ENCODE measurements around the gene FAM13A.
"Not testable (repeated sequence)": the region's sequence is repeated elsewhere in the genome, so short reads cannot be mapped to it uniquely, and the experiment has no call there.

The FAM13A gene

DNA sequence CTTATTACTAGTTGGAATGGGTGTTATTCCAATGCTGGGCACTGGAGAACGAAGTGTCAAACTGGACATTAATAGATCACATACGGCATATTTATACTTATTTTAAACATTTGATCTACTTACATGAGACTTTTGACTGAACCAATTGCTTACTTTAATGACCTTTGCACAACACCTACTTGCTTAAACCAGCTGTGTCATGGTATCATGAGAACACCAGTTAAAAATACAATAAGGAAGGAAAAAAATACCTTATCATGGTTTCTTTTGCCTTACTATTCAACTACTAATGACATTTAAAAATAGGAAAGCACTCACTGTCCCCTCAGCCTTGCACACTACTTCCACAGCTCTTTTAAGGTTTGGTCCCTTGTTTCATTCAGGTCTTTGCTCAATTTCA is 146.9 kb downstream of the FAM13A start:
- no peak for DNase-seq (ENCODE audit: low read depth)
- H3K4me3 ChIP-seq (ENCODE audit: low read length): no peak overlapping the region
- TF ChIP-seq, protein P1, sequence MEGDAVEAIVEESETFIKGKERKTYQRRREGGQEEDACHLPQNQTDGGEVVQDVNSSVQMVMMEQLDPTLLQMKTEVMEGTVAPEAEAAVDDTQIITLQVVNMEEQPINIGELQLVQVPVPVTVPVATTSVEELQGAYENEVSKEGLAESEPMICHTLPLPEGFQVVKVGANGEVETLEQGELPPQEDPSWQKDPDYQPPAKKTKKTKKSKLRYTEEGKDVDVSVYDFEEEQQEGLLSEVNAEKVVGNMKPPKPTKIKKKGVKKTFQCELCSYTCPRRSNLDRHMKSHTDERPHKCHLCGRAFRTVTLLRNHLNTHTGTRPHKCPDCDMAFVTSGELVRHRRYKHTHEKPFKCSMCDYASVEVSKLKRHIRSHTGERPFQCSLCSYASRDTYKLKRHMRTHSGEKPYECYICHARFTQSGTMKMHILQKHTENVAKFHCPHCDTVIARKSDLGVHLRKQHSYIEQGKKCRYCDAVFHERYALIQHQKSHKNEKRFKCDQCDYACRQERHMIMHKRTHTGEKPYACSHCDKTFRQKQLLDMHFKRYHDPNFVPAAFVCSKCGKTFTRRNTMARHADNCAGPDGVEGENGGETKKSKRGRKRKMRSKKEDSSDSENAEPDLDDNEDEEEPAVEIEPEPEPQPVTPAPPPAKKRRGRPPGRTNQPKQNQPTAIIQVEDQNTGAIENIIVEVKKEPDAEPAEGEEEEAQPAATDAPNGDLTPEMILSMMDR (IDR thresholded peaks at IDR 0.05; ENCODE audit: insufficient read depth, low read depth, low read length, missing control alignments): no peak

DNA sequence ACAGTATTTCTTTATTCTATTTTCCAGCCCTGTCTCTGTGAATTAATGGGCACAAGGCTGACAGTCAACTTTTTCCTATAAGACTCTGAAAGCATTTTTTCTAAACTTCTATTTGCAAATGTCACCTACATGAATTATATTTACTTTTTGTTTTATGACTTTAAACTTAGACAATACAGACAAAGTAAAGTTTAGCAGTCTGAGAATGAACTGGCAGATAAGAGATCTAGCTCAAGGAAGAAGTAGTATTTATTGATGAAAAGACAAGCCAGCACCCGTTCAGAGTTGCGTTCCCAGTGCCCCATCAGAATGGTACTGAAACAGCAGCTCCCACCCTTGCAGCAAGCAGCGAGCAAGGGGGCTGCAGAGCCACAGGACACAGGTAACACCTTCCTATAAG is 148.5 kb downstream of the FAM13A start:
- TF ChIP-seq, protein P1 (IDR thresholded peaks at IDR 0.05; ENCODE audit: insufficient read depth, low read depth, low read length, missing control alignments): no peak
- no peak overlapping the region for H3K4me3 ChIP-seq (ENCODE audit: low read length)
- no peak for DNase-seq (ENCODE audit: low read depth)

DNA sequence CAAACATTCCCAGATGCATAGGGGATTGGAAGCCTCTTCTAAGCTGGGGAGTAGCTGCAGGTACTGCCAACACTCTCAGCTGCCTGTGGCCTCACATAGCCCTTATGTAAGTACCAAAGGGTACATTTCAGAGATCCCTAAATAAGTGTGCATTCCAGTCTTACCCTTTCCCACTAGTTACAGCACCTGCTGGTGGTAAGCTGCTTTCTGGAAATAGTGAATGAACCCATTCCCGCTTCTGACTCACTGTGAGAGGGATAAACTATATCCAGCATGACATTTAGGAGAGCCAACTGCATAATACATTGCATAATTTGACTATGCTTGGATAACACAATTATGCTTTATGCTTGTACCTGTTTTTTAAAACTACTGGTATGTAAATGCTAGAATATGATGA is 149.0 kb downstream of the FAM13A start:
- H3K4me3 ChIP-seq (ENCODE audit: low read length): no peak overlapping the region
- TF ChIP-seq, protein P1 (IDR thresholded peaks at IDR 0.05; ENCODE audit: insufficient read depth, low read depth, low read length, missing control alignments): no peak
- peak; percentile 16 for DNase-seq (ENCODE audit: low read depth)

DNA sequence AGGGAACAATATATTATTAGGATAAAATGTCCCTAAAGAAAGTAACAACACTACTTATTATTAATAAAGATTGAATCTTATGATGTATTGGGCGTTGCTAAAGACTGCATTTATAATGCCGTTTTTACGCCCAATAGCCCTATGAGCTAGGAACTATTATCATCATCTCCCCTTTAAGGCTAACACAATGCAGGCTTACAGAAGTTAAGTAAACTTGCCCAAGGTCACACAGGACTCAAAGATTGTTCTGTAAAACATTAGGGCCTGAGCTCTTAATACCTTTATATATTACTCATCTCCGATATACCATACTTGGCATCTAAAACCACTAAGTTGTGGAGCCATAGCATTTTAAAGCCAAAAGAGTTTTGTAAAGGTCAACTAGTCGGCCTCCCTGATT is 149.5 kb downstream of the FAM13A start:
- DNase-seq (ENCODE audit: low read depth): no peak
- TF ChIP-seq, protein P1 (IDR thresholded peaks at IDR 0.05; ENCODE audit: insufficient read depth, low read depth, low read length, missing control alignments): no peak
- no peak overlapping the region for H3K4me3 ChIP-seq (ENCODE audit: low read length)

DNA sequence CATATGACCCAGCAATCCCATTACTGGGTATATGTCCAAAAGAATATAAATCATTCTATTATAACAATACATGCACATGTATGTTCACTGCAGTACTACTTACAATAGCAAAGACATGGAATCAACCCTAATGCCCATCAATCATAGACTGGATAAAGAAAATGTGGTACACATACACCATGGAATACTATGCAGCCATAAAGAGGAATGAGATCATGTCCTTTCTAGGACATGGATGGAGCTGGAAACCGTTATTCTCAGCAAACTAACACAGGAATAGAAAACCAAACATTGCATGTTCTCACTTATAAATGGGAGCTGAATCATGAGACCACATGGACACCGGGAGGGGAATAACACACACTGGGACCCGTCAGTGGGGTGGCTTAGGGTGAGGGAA is 152.7 kb downstream of the FAM13A start:
- DNase-seq (ENCODE audit: low read depth); H3K4me3 ChIP-seq (ENCODE audit: low read length): not testable (repeated sequence)

DNA sequence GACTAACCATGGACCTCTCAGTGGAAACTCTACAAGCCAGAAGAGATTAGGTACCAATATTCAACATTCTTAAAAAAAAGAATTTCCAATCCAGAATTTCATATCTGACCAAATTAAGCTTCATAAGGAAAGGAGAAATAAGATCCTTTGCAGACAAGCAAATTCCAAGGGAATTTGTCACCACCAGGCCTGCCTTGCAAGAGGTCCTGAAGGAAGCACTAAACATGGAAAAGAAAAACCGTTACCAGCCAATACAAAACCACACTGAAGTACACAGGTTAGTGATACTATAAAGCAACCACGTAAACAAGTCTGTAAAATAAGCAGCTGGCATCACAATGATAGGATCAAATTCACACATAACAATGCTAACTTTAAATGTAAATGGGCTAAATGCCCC is 156.6 kb downstream of the FAM13A start:
- DNase-seq (ENCODE audit: low read depth): peak; percentile 32
- no peak overlapping the region for H3K4me3 ChIP-seq (ENCODE audit: low read length)
- TF ChIP-seq, protein P1 (IDR thresholded peaks at IDR 0.05; ENCODE audit: insufficient read depth, low read depth, low read length, missing control alignments): no peak

DNA sequence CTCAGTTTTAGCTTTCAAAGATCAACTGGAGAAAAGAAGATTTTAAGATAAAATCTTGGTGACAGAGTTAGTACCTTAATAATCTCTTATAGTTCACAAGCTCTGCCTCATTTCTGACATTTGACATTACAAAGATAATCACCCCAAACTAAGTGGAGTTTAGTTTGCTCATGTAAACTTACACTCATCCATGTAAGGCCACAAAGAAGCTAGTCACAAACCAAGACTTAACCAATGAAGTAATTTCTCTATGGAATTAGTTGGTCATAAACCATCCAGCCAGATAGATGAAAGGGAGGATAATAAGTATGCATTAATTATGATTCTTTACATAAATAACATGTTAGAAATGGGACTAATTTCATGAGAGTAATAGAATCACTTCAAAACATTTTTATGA is 159.2 kb downstream of the FAM13A start:
- no peak for DNase-seq (ENCODE audit: low read depth)
- H3K4me3 ChIP-seq (ENCODE audit: low read length): no peak overlapping the region
- TF ChIP-seq, protein P1 (IDR thresholded peaks at IDR 0.05; ENCODE audit: insufficient read depth, low read depth, low read length, missing control alignments): no peak

DNA sequence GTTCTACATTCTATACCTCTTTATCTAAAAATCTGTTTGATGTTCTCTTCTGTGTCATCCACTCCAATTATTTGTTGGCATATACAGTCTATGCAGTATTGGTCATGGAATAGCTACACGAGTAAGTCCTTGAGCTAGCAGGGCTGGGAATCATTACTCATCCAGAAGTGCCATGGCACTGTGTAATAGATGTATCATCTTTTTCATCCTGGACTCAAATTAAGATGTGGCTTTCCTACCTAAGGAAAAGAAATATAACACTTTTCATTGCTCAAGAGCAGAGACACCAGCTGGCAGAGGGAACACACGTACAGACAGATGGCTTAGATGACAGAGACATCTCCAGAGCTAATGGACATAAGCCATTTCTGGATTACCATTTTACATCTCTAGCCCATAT is 159.8 kb downstream of the FAM13A start:
- H3K4me3 ChIP-seq (ENCODE audit: low read length): no peak overlapping the region
- DNase-seq (ENCODE audit: low read depth): peak; percentile 71
- TF ChIP-seq, protein P1 (IDR thresholded peaks at IDR 0.05; ENCODE audit: insufficient read depth, low read depth, low read length, missing control alignments): no peak

All from epithelial cell of esophagus (primary cell).